Measurements from ENCODE around the gene AAK1. TPM values are rescaled to one million over a fixed set of nuclear protein-coding genes. Genes with fewer than 3 reads are reported as not detected.

AAK1 gene
- total and polyA plus RNA-seq, 2 of the 13 experiments (the other 11 are each of a cell fraction or from before 2014, with no cell fraction given), result 9.8 to 10.3 TPM

- no peak for TF ChIP-seq ZNF800 (CRISPR knock-in tag; IDR thresholded peaks at IDR 0.05)
- peak; percentile 41; the same call in 1 of the 2 replicates for TF ChIP-seq ARNTL (CRISPR knock-in tag; IDR thresholded peaks at IDR 0.05)
- peak; percentile 8 for TF ChIP-seq MEF2D (CRISPR knock-in tag; IDR thresholded peaks at IDR 0.05)
- TF ChIP-seq ZNF549 (CRISPR knock-in tag; IDR thresholded peaks at IDR 0.05), result no peak
- no peak for TF ChIP-seq SNRNP70 (IDR thresholded peaks at IDR 0.05; ENCODE audit: low read depth, low read length)
- TF ChIP-seq ZNF333 (CRISPR knock-in tag; IDR thresholded peaks at IDR 0.05; ENCODE audit: borderline replicate concordance), result 0 out of 2 replicates have a peak, but pooled peaks have one; percentile 63
- 0 out of 2 replicates have a peak, but pooled peaks have one; percentile 9 for TF ChIP-seq RERE (CRISPR knock-in tag; IDR thresholded peaks at IDR 0.05; ENCODE audit: low read depth)
- TF ChIP-seq EEA1 (CRISPR knock-in tag; IDR thresholded peaks at IDR 0.05; ENCODE audit: borderline replicate concordance), result no peak; the same call in 1 of the 2 replicates
- TF ChIP-seq RARG (CRISPR knock-in tag; IDR thresholded peaks at IDR 0.05; ENCODE audit: low read depth), result peak; percentile 47; the same call in 1 of the 2 replicates
- TF ChIP-seq ZNF746 (CRISPR knock-in tag; IDR thresholded peaks at IDR 0.05), result peak; percentile 23; the same call in 1 of the 2 replicates
- no peak for TF ChIP-seq RNF2 (conservative IDR thresholded peaks at IDR 0.05; ENCODE audit: low read depth)
- no peak for TF ChIP-seq GATA4 (IDR thresholded peaks at IDR 0.05; ENCODE audit: borderline replicate concordance, low read depth)
- TF ChIP-seq HIC2 (CRISPR knock-in tag; IDR thresholded peaks at IDR 0.05; ENCODE audit: low read depth), result no peak
- TF ChIP-seq ZNF230 (CRISPR knock-in tag; IDR thresholded peaks at IDR 0.05), result peak; percentile 92
- TF ChIP-seq ZFX (CRISPR knock-in tag; IDR thresholded peaks at IDR 0.05; ENCODE audit: low read depth), result peak; percentile 98
- TF ChIP-seq GRHL1 (CRISPR knock-in tag; conservative IDR thresholded peaks at IDR 0.05), result no peak
- no peak for TF ChIP-seq ZNF17 (CRISPR knock-in tag; IDR thresholded peaks at IDR 0.05)
These were observed at the start of gene AAK1 (continued) for GRCh38 chr2:69643602-69644505.
